SH-SY5Y (cell line): ENCODE data around the gene JSRP1.

Source experiments
- GATA2 ChIP-seq: IDR thresholded peaks from 2 replicates; pipeline ENCODE4 v1.6.1; 2011; ENCODE audit warnings: mild to moderate bottlenecking, low read depth, low read length
- GATA3 ChIP-seq: IDR thresholded peaks from 2 replicates; pipeline ENCODE4 v1.6.1; 2011; ENCODE audit warnings: low read depth, mild to moderate bottlenecking, low read length, moderate library complexity

- TF ChIP-seq GATA3, result no peak
- no peak for TF ChIP-seq GATA2
Observed at GRCh38 chr19:2231621-2232221, 24.5 kb downstream of the JSRP1 start.
